Hepatocyte (in vitro differentiated cells): ENCODE data around the gene MCHR1.

Experiments used
- EZH2 ChIP-seq: fragments of 200-600 bp; sonication (generic); IDR thresholded peaks from 2 replicates; pipeline ENCODE4 v1.6.1; 2016; ENCODE audit warnings: antibody characterized with exemption, mild to moderate bottlenecking, borderline replicate concordance
- EZH2phosphoT487 ChIP-seq: fragments of 200-600 bp; sonication (generic); IDR thresholded peaks from one replicate; pipeline ENCODE4 v1.6.1; 2018; ENCODE audit warnings: antibody characterized with exemption, mild to moderate bottlenecking, low read depth, moderate library complexity; ENCODE audit not compliant: unreplicated experiment, severe bottlenecking

DNA sequence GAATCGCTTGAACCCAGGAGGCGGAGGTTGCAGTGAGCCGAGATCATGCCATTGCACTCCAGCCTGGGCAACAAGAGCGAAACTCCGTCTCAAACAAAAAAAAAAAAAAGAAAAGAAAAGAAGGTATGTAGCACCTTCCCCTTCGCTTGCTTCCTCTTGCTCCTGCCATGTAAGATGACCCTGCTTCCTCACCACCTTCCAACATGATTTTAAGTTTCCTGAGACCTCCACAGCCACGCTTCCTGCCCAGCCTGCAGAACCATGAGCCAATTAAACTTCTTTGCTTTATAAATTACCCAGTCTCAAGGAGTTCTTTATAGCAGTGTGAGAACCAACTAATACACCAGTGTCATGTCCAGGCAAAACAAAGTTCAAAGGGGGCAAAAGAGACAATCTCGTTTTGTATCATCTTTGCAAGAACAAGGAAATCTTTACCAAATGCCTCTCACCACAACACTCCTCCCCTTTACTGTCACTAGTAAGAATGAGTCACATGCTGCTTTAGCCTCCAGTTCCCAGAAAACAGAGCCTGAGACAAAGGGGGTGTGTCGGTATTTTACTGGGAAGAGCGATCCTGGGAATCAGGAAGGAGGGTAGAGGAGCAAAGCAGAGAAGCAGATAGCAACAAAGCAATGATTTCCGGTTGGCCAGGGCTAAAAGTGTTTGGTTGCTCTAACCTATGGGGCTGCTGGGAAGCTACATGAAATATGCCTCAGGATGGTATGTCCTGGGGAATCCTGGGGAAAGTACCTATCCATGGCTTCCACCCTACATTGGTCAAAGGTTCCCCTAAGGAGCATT, 10.5 kb upstream of the MCHR1 start:
- TF ChIP-seq EZH2 (no peak), EZH2phosphoT487 (no peak)
